ENCODE data around the gene DGCR2. TPM values are rescaled to one million over a fixed set of nuclear protein-coding genes. Genes with fewer than 3 reads are reported as not detected.
"Not testable (repeated sequence)": the region's sequence is repeated elsewhere in the genome, so short reads cannot be mapped to it uniquely, and the experiment has no call there.

The DGCR2 gene
- total RNA-seq = 35.2 TPM
- long read RNA-seq, full-length matches to known transcripts = 43 of 132 reads
- long read RNA-seq, partial matches to known transcripts = 58 of 132 reads
- long read RNA-seq, other reads (novel, unspliced or antisense) = 31 of 132 reads

GRCh38 chr22:19122143-19122751 lies at the start of gene DGCR2:
TSS of gene DGCR2 (minus strand) at chr22:19122412. CDS start at chr22:19122206, 206 bp downstream.
- peak; percentile 99 for DNase-seq (ENCODE audit: low spot score)
- intact Hi-C loops (cut with DNase I) = loop anchor here (1.0 to 10.0 kb wide), 4 partner anchors 22 to 313 kb away; partner anchors contain the start of genes CLTCL1, ESS2, HIRA and MRPL40

GRCh38 chr22:19169947-19170318 lies 47.7 kb upstream of the DGCR2 start:
- intact Hi-C loops (cut with DNase I) = no loop called here
- no peak for DNase-seq (ENCODE audit: low spot score)

- no peak for DNase-seq (ENCODE audit: low spot score)
- intact Hi-C loops (cut with DNase I) = no loop called here
These were observed 47.1 kb upstream of the DGCR2 start for GRCh38 chr22:19169002-19169946.

- intact Hi-C loops (cut with DNase I) = no loop called here
- no peak for DNase-seq (ENCODE audit: low spot score)
These were observed 46.1 kb upstream of the DGCR2 start for GRCh38 chr22:19168088-19168890.

- intact Hi-C loops (cut with DNase I) = no loop called here
- no peak for DNase-seq (ENCODE audit: low spot score)
These were observed 45.1 kb upstream of the DGCR2 start for GRCh38 chr22:19167106-19167869.

- DNase-seq (ENCODE audit: low spot score) = no peak
- intact Hi-C loops (cut with DNase I) = no loop called here
These were observed 44.2 kb upstream of the DGCR2 start for GRCh38 chr22:19166421-19166820.

- DNase-seq (ENCODE audit: low spot score) = no peak
- intact Hi-C loops (cut with DNase I) = no loop called here
These were observed 42.2 kb upstream of the DGCR2 start for GRCh38 chr22:19164425-19164824.

- intact Hi-C loops (cut with DNase I) = not testable (repeated sequence)
These were observed 36.4 kb upstream of the DGCR2 start for GRCh38 chr22:19158649-19159048.

GRCh38 chr22:19156109-19156508 lies 33.9 kb upstream of the DGCR2 start:
- intact Hi-C loops (cut with DNase I); DNase-seq (ENCODE audit: low spot score): not testable (repeated sequence)

More at GRCh38 chr22:19158649-19159048, 36.4 kb upstream of the DGCR2 start:
- not testable (repeated sequence) for DNase-seq (ENCODE audit: low spot score)

- no peak for DNase-seq (ENCODE audit: low spot score)
- intact Hi-C loops (cut with DNase I) = no loop called here
These were observed 31.0 kb upstream of the DGCR2 start for GRCh38 chr22:19152942-19153883.

- intact Hi-C loops (cut with DNase I) = no loop called here
These were observed 29.3 kb upstream of the DGCR2 start for GRCh38 chr22:19151329-19152191.

GRCh38 chr22:19150482-19151328 lies 28.5 kb upstream of the DGCR2 start:
- no peak for DNase-seq (ENCODE audit: low spot score)
- intact Hi-C loops (cut with DNase I) = no loop called here

More at GRCh38 chr22:19151329-19152191, 29.3 kb upstream of the DGCR2 start:
- DNase-seq (ENCODE audit: low spot score) = no peak

- DNase-seq (ENCODE audit: low spot score) = no peak
- intact Hi-C loops (cut with DNase I) = loop anchor here (10.0 kb wide), 2 partner anchors 55 to 485 kb away; no protein-coding TSS in a partner anchor
These were observed 27.8 kb upstream of the DGCR2 start, which contains the start of gene GSC2 for GRCh38 chr22:19149991-19150390. TSS of gene GSC2 (minus strand) at chr22:19150292. CDS start at chr22:19150283, 9 bp downstream.

- intact Hi-C loops (cut with DNase I) = loop anchor here (10.0 kb wide), 2 partner anchors 56 to 486 kb away; no protein-coding TSS in a partner anchor
- DNase-seq (ENCODE audit: low spot score) = no peak
These were observed 27.1 kb upstream of the DGCR2 start for GRCh38 chr22:19149047-19149883.
